ENCODE data around the gene ARID1A.

ARID1A gene

DNA sequence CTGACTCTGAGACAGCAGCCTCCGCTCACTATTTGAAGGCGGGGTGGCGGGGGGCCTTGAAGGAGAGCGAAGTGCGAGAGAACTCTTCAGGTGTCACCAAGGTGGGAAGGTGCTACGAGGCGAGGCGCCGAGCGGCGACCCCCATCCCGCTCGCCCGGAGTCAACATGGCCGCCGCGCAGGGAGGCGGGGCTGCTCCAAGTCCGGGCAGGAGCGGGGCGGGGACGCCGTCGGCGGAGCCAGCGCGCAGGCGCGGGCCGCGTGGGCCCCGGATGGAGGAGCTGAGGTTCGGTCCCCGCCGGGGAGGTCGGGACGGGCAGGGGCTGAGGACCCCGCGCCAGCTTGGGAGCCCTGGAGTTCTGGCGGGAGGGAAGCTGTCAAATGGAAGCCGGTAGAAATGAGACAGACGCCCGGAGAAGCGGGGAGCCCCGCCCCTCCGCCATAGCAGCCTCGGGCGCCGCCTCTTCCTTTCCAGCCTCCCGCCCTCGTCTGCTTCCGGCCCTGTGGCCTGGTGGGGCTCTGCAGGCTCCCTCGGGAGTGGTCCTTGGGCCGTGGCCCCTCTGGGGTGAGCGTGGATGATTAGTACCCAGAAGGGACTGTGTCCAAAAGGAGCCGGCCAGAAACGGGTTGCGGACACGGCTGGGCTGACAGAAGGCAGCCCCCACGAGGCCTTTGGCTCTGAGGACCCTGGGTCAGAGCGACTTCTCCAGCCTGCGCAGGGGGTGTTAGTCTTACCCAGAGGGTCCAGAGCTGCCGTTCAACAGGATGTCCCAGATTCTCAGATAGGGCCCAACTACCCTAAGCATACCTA, 92.1 kb downstream of the ARID1A start, which contains the start of gene PIGV:
Gene PIGV (plus strand): TSS at position 245 of the 809 bp plus-strand sequence. CDS start 2,866 bp downstream, outside the sequence.
- peak within 1 kb of the TSS; percentile 73; the same call in 1 of the 2 replicates for H2AFZ ChIP-seq (ENCODE audit: low read depth, low read length)
- H3K79me2 ChIP-seq (ENCODE audit: low read length): peaks cover 17% of the 10 kb centered on the region
- H3K9ac ChIP-seq (ENCODE audit: low read length): peak within 1 kb of the TSS; percentile 97
- H4K20me1 ChIP-seq (ENCODE audit: insufficient read depth, low read length): no peaks in the 10 kb centered on the region
- no peaks in the 10 kb centered on the region for H3K9me3 ChIP-seq (ENCODE audit: insufficient read depth, low read length)
- TF ChIP-seq EZH2phosphoT487 (IDR thresholded peaks at IDR 0.05; ENCODE audit: low read depth): no peak
- TF ChIP-seq, protein P1, sequence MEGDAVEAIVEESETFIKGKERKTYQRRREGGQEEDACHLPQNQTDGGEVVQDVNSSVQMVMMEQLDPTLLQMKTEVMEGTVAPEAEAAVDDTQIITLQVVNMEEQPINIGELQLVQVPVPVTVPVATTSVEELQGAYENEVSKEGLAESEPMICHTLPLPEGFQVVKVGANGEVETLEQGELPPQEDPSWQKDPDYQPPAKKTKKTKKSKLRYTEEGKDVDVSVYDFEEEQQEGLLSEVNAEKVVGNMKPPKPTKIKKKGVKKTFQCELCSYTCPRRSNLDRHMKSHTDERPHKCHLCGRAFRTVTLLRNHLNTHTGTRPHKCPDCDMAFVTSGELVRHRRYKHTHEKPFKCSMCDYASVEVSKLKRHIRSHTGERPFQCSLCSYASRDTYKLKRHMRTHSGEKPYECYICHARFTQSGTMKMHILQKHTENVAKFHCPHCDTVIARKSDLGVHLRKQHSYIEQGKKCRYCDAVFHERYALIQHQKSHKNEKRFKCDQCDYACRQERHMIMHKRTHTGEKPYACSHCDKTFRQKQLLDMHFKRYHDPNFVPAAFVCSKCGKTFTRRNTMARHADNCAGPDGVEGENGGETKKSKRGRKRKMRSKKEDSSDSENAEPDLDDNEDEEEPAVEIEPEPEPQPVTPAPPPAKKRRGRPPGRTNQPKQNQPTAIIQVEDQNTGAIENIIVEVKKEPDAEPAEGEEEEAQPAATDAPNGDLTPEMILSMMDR (IDR thresholded peaks at IDR 0.05; ENCODE audit: low read depth, low read length): no peak
- H3K27me3 ChIP-seq (ENCODE audit: low read depth, low read length): no peaks in the 10 kb centered on the region
- peak within 1 kb of the TSS; percentile 95 for H3K4me3 ChIP-seq (ENCODE audit: low read length)
- peak within 1 kb of the TSS; percentile 96 for H3K4me2 ChIP-seq (ENCODE audit: low read length)
- peaks cover 3% of the 10 kb centered on the region for H3K36me3 ChIP-seq (replicated peaks; ENCODE audit: low read depth, low read length)
- peak within 1 kb of the TSS; percentile 98 for H3K27ac ChIP-seq (ENCODE audit: low read length)
- H3K4me1 ChIP-seq (ENCODE audit: low read length): peaks cover 45% of the 10 kb centered on the region

DNA sequence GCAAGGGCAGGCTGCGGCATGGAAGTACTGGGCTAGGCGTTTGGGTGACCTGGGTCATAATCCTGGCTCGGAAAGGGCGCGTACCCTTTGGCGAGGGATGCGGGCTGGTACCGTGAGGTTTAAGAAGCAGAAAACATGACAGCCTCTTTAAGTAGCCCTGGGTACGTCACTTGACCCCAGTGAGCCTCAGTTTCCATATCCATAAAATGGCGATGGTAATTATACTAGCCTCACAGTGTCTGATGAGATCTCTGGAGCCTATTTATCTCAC, 92.6 kb downstream of the ARID1A start:
- H3K27ac ChIP-seq (ENCODE audit: low read length): peak overlapping the region; percentile 98
- peak overlapping the region; percentile 97 for H3K9ac ChIP-seq (ENCODE audit: low read length)
- H3K79me2 ChIP-seq (ENCODE audit: low read length): peaks cover 17% of the 10 kb centered on the region
- H3K4me2 ChIP-seq (ENCODE audit: low read length): peak overlapping the region; percentile 96
- H2AFZ ChIP-seq (ENCODE audit: low read depth, low read length): no peak overlapping the region
- H3K9me3 ChIP-seq (ENCODE audit: insufficient read depth, low read length): no peaks in the 10 kb centered on the region
- H3K4me3 ChIP-seq (ENCODE audit: low read length): peak overlapping the region; percentile 95
- H3K27me3 ChIP-seq (ENCODE audit: low read depth, low read length): no peaks in the 10 kb centered on the region
- peaks cover 45% of the 10 kb centered on the region for H3K4me1 ChIP-seq (ENCODE audit: low read length)
- peaks cover 2% of the 10 kb centered on the region for H3K36me3 ChIP-seq (replicated peaks; ENCODE audit: low read depth, low read length)
- no peak for TF ChIP-seq EZH2phosphoT487 (IDR thresholded peaks at IDR 0.05; ENCODE audit: low read depth)
- TF ChIP-seq, protein P1 (IDR thresholded peaks at IDR 0.05; ENCODE audit: low read depth, low read length): no peak
- no peaks in the 10 kb centered on the region for H4K20me1 ChIP-seq (ENCODE audit: insufficient read depth, low read length)

- peaks cover 45% of the 10 kb centered on the region for H3K4me1 ChIP-seq (ENCODE audit: low read length)
- peak overlapping the region; percentile 95 for H3K4me3 ChIP-seq (ENCODE audit: low read length)
- H3K9me3 ChIP-seq (ENCODE audit: insufficient read depth, low read length): no peaks in the 10 kb centered on the region
- H3K27ac ChIP-seq (ENCODE audit: low read length): peak overlapping the region; percentile 98
- H3K9ac ChIP-seq (ENCODE audit: low read length): peak overlapping the region; percentile 97
- peaks cover 17% of the 10 kb centered on the region for H3K79me2 ChIP-seq (ENCODE audit: low read length)
- TF ChIP-seq EZH2phosphoT487 (IDR thresholded peaks at IDR 0.05; ENCODE audit: low read depth): no peak
- TF ChIP-seq, protein P1 (IDR thresholded peaks at IDR 0.05; ENCODE audit: low read depth, low read length): peak; percentile 76
- H3K4me2 ChIP-seq (ENCODE audit: low read length): peak overlapping the region; percentile 96
- no peaks in the 10 kb centered on the region for H3K27me3 ChIP-seq (ENCODE audit: low read depth, low read length)
- no peaks in the 10 kb centered on the region for H3K36me3 ChIP-seq (replicated peaks; ENCODE audit: low read depth, low read length)
- no peak overlapping the region for H2AFZ ChIP-seq (ENCODE audit: low read depth, low read length)
- H4K20me1 ChIP-seq (ENCODE audit: insufficient read depth, low read length): no peaks in the 10 kb centered on the region
Observed at GRCh38 chr1:26788836-26789611, 93.2 kb downstream of the ARID1A start.

DNA sequence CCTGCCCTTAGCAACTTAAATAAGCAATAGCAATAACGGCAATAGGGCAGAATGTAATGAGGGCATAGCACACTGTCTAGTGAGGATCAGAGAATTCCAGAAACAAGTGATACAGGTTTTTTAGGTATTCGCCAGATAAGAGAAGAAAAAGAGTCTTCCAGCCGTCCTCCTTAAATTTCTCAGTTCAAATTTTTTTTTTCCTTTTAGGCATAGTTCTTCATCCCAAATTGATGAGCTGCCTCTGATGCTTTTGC, 93.7 kb downstream of the ARID1A start:
- Histone ChIP-seq H3K4me1 (ENCODE audit: low read length) (peaks cover 44% of the 10 kb centered on the region), H4K20me1 (ENCODE audit: insufficient read depth, low read length) (no peaks in the 10 kb centered on the region), H3K9me3 (ENCODE audit: insufficient read depth, low read length) (no peaks in the 10 kb centered on the region), H3K36me3 (replicated peaks; ENCODE audit: low read depth, low read length) (no peaks in the 10 kb centered on the region), H3K9ac (ENCODE audit: low read length) (no peak overlapping the region), H3K79me2 (ENCODE audit: low read length) (peaks cover 17% of the 10 kb centered on the region), H3K27ac (ENCODE audit: low read length) (no peak overlapping the region), H3K4me2 (ENCODE audit: low read length) (peak overlapping the region; percentile 96; the same call in 1 of the 2 replicates), H3K27me3 (ENCODE audit: low read depth, low read length) (no peaks in the 10 kb centered on the region), H2AFZ (ENCODE audit: low read depth, low read length) (no peak overlapping the region), H3K4me3 (ENCODE audit: low read length) (peak overlapping the region; percentile 95; the same call in 1 of the 2 replicates)
- TF ChIP-seq, protein P1 (IDR thresholded peaks at IDR 0.05; ENCODE audit: low read depth, low read length): no peak
- TF ChIP-seq EZH2phosphoT487 (IDR thresholded peaks at IDR 0.05; ENCODE audit: low read depth): no peak

All from OCI-LY3 (cell line).